Astrocyte (in vitro differentiated cells and primary cell): ENCODE results near the gene PMAIP1. TPM values are rescaled to one million over a fixed set of nuclear protein-coding genes. Genes with fewer than 3 reads are reported as not detected.

ENCODE experiments used
- DNase-seq: peaks from one replicate; pipeline ENCODE4 v3.0.0-alpha.2; 2010; ENCODE audit warnings: low read depth
- FAIRE-seq: peaks from 2 replicates; lab custom pipeline; 2011; peaks lifted over from hg19 to GRCh38; lab: Jason Lieb, UNC
- H2AFZ ChIP-seq: 2 replicates; pipeline ENCODE4 v1.6.0; 2012; ENCODE audit warnings: low read depth, low read length, inconsistent platforms
- H3K27ac ChIP-seq: 2 replicates; pipeline ENCODE4 v1.5.1; 2011; ENCODE audit warnings: low read depth, low read length, inconsistent platforms
- H3K27me3 ChIP-seq: 2 replicates; pipeline ENCODE4 v1.6.0; 2011; ENCODE audit warnings: low read length, inconsistent platforms; ENCODE audit not compliant: insufficient read depth
- H3K36me3 ChIP-seq: 2 replicates; pipeline ENCODE4 v1.5.1; 2011; ENCODE audit warnings: low read length, inconsistent platforms; ENCODE audit not compliant: insufficient read depth
- H3K4me1 ChIP-seq: 2 replicates; pipeline ENCODE4 v1.5.1; 2011; ENCODE audit warnings: low read length, inconsistent platforms; ENCODE audit not compliant: insufficient read depth
- H3K4me2 ChIP-seq: 2 replicates; pipeline ENCODE4 v1.6.0; 2012; ENCODE audit warnings: low read length, inconsistent platforms
- H3K4me3 ChIP-seq: 2 replicates; pipeline ENCODE4 v1.5.1; 2011; ENCODE audit warnings: low read depth, mild to moderate bottlenecking, low read length, inconsistent platforms; ENCODE audit not compliant: insufficient read depth
- H3K79me2 ChIP-seq: 2 replicates; pipeline ENCODE4 v1.6.0; 2012; ENCODE audit warnings: mild to moderate bottlenecking, low read length, inconsistent platforms; ENCODE audit not compliant: insufficient read depth
- H3K9ac ChIP-seq: 2 replicates; pipeline ENCODE4 v1.6.0; 2012; ENCODE audit warnings: mild to moderate bottlenecking, low read length, inconsistent platforms
- H3K9me3 ChIP-seq: 2 replicates; pipeline ENCODE4 v1.5.1; 2012; ENCODE audit warnings: low read depth, mild to moderate bottlenecking, low read length, inconsistent platforms; ENCODE audit not compliant: insufficient read depth
- H4K20me1 ChIP-seq: 2 replicates; pipeline ENCODE4 v1.6.0; 2012; ENCODE audit warnings: low read length, inconsistent platforms; ENCODE audit not compliant: insufficient read depth
- H3K27ac Mint-ChIP-seq: one replicate; pipeline ENCODE4 v1.8.0; 2021; ENCODE audit warnings: mild to moderate bottlenecking, mixed read lengths; ENCODE audit not compliant: unreplicated experiment
- H3K27me3 Mint-ChIP-seq: one replicate; pipeline ENCODE4 v1.8.0; 2021; ENCODE audit warnings: low read depth, mixed read lengths; ENCODE audit not compliant: unreplicated experiment
- H3K36me3 Mint-ChIP-seq: one replicate; pipeline ENCODE4 v1.8.0; 2021; ENCODE audit warnings: low read depth, mixed read lengths; ENCODE audit not compliant: unreplicated experiment
- H3K4me1 Mint-ChIP-seq: one replicate; pipeline ENCODE4 v1.8.0; 2021; ENCODE audit warnings: low read depth, mixed read lengths; ENCODE audit not compliant: unreplicated experiment
- H3K4me3 Mint-ChIP-seq: one replicate; pipeline ENCODE4 v1.8.0; 2021; ENCODE audit warnings: mild to moderate bottlenecking, moderate library complexity, mixed read lengths; ENCODE audit not compliant: unreplicated experiment
- H3K9me3 Mint-ChIP-seq: one replicate; pipeline ENCODE4 v1.8.0; 2021; ENCODE audit warnings: mild to moderate bottlenecking, mixed read lengths; ENCODE audit not compliant: unreplicated experiment
- CTCF ChIP-seq: IDR thresholded peaks from 2 replicates; pipeline ENCODE4 v1.5.1; 2011; ENCODE audit warnings: low read depth, mild to moderate bottlenecking, inconsistent platforms, low read length, moderate library complexity; ENCODE audit not compliant: insufficient read depth
- EZH2 ChIP-seq: IDR thresholded peaks from 2 replicates; pipeline ENCODE4 v1.6.1; 2012; ENCODE audit warnings: mild to moderate bottlenecking, low read length, inconsistent platforms; ENCODE audit not compliant: insufficient read depth
- total RNA-seq: library from RNA; stranded (reverse); gene quantifications from 2 replicates; pipeline ENCODE4 v1.2.1, GENCODE V29; 2021

PMAIP1 gene
- total RNA-seq, 1 donor from 2014 or later: 98.1 TPM

DNA sequence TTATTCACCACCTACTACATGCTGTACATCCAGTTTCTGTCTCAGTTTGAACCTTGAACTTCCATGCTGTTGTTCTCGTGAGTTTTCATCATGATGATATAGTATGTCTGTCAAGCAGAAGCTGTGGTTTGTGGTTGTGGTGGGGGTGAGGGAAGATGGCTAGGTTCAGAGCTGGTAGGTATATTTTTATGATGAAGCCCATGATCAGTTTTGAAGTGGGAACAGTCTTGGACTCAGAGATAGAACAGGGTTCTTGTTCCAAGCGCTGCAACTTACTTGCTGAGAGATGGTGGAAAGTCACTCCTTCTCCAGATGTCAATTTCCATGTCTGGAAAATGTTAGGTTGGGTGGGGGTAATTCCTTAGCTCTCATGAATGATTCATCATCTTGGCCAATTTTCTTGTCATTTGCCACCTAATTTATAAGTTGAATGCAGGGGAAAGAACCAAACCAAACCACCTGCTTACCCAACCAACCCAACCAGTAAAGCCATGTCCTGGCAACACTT is 21.6 kb downstream of the PMAIP1 start:
- FAIRE-seq (no peak), DNase-seq (no peak)
- Histone ChIP-seq H3K4me2 (no peak overlapping the region), H3K36me3 (no peaks in the 10 kb centered on the region), H4K20me1 (no peaks in the 10 kb centered on the region), H2AFZ (no peak overlapping the region), H3K27me3 (no peaks in the 10 kb centered on the region), H3K27ac (no peak overlapping the region), H3K79me2 (no peaks in the 10 kb centered on the region), H3K4me1 (peaks cover 7% of the 10 kb centered on the region), H3K9me3 (no peaks in the 10 kb centered on the region), H3K4me3 (no peak overlapping the region), H3K9ac (no peak overlapping the region)
- no peak for TF ChIP-seq EZH2
- Mint-ChIP-seq H3K36me3 (no peaks in the 10 kb centered on the region), H3K27me3 (no peaks in the 10 kb centered on the region), H3K9me3 (no peaks in the 10 kb centered on the region), H3K27ac (no peak overlapping the region), H3K4me3 (no peak overlapping the region), H3K4me1 (peaks cover 27% of the 10 kb centered on the region)

DNA sequence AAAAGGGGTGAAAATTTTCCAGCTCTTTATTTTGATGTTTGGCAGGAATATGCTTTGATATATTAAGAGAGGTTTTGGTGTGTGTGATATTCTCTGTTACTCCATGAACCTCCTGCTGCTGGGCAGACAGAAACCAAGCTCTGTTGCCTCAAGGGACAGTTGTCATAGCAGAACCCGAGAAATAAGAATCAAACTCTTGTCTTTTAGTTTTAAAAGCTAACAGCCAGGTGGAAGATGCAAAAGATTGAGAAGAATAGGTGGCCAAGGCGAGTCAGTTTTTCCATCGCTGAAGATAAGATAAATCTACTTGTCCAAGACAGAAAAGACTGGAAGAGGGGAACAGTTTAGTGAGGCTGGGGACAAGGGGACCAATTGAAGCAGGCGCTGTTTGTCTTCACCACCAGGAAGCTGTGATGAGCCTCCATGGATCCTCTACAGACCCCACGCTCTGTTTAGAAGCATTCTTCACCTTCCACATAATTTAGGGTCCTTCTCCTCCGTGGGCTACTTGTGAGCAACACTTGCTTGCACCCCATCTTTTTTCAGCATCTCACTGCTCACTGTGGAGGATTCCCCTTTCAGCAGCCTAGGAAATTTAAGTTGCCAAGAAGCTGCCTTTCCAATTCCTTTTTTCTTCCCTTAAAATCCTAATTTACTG is 23.9 kb downstream of the PMAIP1 start:
- H3K4me3 ChIP-seq: no peak overlapping the region
- Mint-ChIP-seq H3K9me3 (no peaks in the 10 kb centered on the region), H3K27me3 (no peaks in the 10 kb centered on the region), H3K4me3 (no peak overlapping the region), H3K36me3 (no peaks in the 10 kb centered on the region), H3K27ac (peak overlapping the region; percentile 82), H3K4me1 (peaks cover 17% of the 10 kb centered on the region)
- FAIRE-seq (no peak), DNase-seq (no peak)
- TF ChIP-seq EZH2 (no peak), CTCF (no peak)
- no peak overlapping the region for H3K9ac ChIP-seq
- H3K4me1 ChIP-seq: no peaks in the 10 kb centered on the region
- H3K79me2 ChIP-seq: no peaks in the 10 kb centered on the region
- no peak overlapping the region for H2AFZ ChIP-seq
- H3K36me3 ChIP-seq: no peaks in the 10 kb centered on the region
- no peaks in the 10 kb centered on the region for H3K9me3 ChIP-seq
- no peak overlapping the region for H3K27ac ChIP-seq
- H3K27me3 ChIP-seq: no peaks in the 10 kb centered on the region
- H4K20me1 ChIP-seq: no peaks in the 10 kb centered on the region
- no peak overlapping the region for H3K4me2 ChIP-seq

GRCh38 chr18:59926131-59926530 is 26.3 kb downstream of the PMAIP1 start:
- no peak overlapping the region for H3K4me2 ChIP-seq
- Mint-ChIP-seq H3K9me3 (no peaks in the 10 kb centered on the region), H3K4me3 (no peak overlapping the region), H3K4me1 (peaks cover 16% of the 10 kb centered on the region), H3K27me3 (no peaks in the 10 kb centered on the region), H3K27ac (no peak overlapping the region), H3K36me3 (no peaks in the 10 kb centered on the region)
- no peaks in the 10 kb centered on the region for H3K36me3 ChIP-seq
- H3K4me1 ChIP-seq: no peaks in the 10 kb centered on the region
- H3K9ac ChIP-seq: no peak overlapping the region
- FAIRE-seq (no peak), DNase-seq (no peak)
- TF ChIP-seq EZH2 (no peak), CTCF (no peak)
- H3K9me3 ChIP-seq: no peaks in the 10 kb centered on the region
- no peak overlapping the region for H3K27ac ChIP-seq
- no peak overlapping the region for H3K4me3 ChIP-seq
- no peak overlapping the region for H2AFZ ChIP-seq
- H3K27me3 ChIP-seq: no peaks in the 10 kb centered on the region
- no peaks in the 10 kb centered on the region for H4K20me1 ChIP-seq
- no peaks in the 10 kb centered on the region for H3K79me2 ChIP-seq
